ENCODE data around the gene ATP2C1. TPM values are rescaled to one million over a fixed set of nuclear protein-coding genes. Genes with fewer than 3 reads are reported as not detected.

ATP2C1 gene
- total RNA-seq, 1 donor from 2014 or later = 161 TPM

DNA sequence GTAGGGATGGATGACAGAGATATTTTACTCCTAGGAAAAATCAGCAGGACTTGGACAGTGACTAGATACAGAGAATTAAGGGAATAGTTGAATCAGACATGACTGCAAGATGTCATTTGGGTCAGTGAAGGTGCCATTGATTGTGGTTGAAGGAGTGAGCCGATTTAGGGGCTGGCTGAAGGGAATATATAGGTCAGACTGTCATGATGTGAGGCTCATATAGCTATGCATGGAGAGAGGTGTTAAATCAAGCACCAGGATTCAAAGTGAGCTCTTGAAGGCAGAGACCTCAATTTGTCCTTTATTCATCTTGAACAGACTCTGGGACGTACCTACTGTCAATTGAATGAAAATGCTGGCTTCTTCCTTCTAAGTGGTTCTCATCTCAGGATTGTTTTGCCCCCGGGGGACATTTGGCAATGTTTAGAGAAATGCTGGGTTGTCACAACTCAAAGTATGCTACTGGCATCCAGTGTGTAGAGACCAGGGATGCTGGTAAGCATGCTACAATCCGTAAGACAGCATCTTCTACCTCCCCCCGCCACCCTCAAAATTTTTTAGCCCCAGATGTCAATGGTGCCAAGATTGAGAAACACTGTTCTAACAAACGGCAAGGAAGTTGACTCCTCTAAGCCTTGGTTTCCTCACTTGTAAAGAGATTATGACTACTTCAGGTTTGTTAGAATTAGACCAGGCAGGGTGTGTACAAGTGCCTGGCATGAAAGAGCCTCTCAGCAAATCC, 7.8 kb downstream of the ATP2C1 start:
- H3K27me3 Mint-ChIP-seq (ENCODE audit: insufficient read depth, low read depth) = no peaks in the 10 kb centered on the region
- no peak overlapping the region for H2AFZ ChIP-seq (replicated peaks)
- H3K4me2 ChIP-seq = no peak overlapping the region
- no peak overlapping the region for H3K9ac ChIP-seq
- H3K4me3 Mint-ChIP-seq = no peak overlapping the region
- TF ChIP-seq EZH2phosphoT487 (IDR thresholded peaks at IDR 0.05) = no peak
- TF ChIP-seq EZH2 (IDR thresholded peaks at IDR 0.05) = no peak
- TF ChIP-seq, protein P1, sequence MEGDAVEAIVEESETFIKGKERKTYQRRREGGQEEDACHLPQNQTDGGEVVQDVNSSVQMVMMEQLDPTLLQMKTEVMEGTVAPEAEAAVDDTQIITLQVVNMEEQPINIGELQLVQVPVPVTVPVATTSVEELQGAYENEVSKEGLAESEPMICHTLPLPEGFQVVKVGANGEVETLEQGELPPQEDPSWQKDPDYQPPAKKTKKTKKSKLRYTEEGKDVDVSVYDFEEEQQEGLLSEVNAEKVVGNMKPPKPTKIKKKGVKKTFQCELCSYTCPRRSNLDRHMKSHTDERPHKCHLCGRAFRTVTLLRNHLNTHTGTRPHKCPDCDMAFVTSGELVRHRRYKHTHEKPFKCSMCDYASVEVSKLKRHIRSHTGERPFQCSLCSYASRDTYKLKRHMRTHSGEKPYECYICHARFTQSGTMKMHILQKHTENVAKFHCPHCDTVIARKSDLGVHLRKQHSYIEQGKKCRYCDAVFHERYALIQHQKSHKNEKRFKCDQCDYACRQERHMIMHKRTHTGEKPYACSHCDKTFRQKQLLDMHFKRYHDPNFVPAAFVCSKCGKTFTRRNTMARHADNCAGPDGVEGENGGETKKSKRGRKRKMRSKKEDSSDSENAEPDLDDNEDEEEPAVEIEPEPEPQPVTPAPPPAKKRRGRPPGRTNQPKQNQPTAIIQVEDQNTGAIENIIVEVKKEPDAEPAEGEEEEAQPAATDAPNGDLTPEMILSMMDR (IDR thresholded peaks at IDR 0.05) = no peak
- H3K9me3 Mint-ChIP-seq = no peaks in the 10 kb centered on the region
- H3K36me3 Mint-ChIP-seq = peaks cover 6% of the 10 kb centered on the region
- peaks cover 18% of the 10 kb centered on the region for H3K4me1 Mint-ChIP-seq
- no peaks in the 10 kb centered on the region for H3K36me3 ChIP-seq
- no peak for DNase-seq (ENCODE audit: low spot score)
- peaks cover 100% of the 10 kb centered on the region for H3K79me2 ChIP-seq (ENCODE audit: low read depth)
- no peak overlapping the region for H3K4me3 ChIP-seq
- no peak overlapping the region for H3K27ac ChIP-seq
- no peaks in the 10 kb centered on the region for H3K9me3 ChIP-seq (ENCODE audit: low read depth)
- no peaks in the 10 kb centered on the region for H3F3A ChIP-seq (ENCODE audit: low read depth)
- H4K20me1 ChIP-seq (ENCODE audit: low read depth) = peaks cover 86% of the 10 kb centered on the region
- peaks cover 48% of the 10 kb centered on the region for H3K4me1 ChIP-seq
- H3K27me3 ChIP-seq = no peaks in the 10 kb centered on the region
- no peak overlapping the region for H3K27ac Mint-ChIP-seq

DNA sequence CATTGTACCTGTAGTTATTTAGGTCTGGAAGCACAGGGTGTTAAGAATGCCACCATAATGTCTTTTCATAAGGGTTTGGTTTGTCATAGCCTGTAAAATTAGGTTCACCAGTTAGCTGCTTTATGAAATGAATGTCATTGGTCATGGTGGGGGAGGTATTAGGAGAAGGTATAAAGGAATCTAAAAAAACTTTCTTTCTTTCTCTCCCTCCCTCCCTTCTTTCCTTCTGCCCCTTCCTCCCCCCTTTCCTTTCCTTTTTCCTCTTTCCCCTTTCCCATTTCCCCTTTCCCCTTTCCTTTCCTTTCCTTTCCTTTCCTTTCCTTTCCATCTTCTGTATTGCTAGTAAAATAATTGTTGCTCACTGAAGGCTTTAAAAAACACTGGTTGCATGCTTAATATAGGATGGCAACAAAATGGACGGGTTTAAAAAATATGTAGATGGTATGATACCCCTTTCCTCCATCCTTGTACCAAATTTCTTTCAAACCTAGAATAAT, 9.6 kb downstream of the ATP2C1 start:
- Mint-ChIP-seq H3K27ac (no peak overlapping the region), H3K4me1 (peaks cover 6% of the 10 kb centered on the region), H3K36me3 (peaks cover 12% of the 10 kb centered on the region), H3K27me3 (ENCODE audit: insufficient read depth, low read depth) (no peaks in the 10 kb centered on the region), H3K4me3 (no peak overlapping the region), H3K9me3 (no peaks in the 10 kb centered on the region)
- Histone ChIP-seq H2AFZ (replicated peaks) (no peak overlapping the region), H3K4me2 (no peak overlapping the region), H3K9me3 (ENCODE audit: low read depth) (no peaks in the 10 kb centered on the region), H3F3A (ENCODE audit: low read depth) (no peaks in the 10 kb centered on the region), H3K79me2 (ENCODE audit: low read depth) (peaks cover 100% of the 10 kb centered on the region), H3K4me3 (no peak overlapping the region), H3K9ac (no peak overlapping the region), H3K36me3 (no peaks in the 10 kb centered on the region), H4K20me1 (ENCODE audit: low read depth) (peaks cover 69% of the 10 kb centered on the region), H3K4me1 (peaks cover 33% of the 10 kb centered on the region), H3K27ac (no peak overlapping the region), H3K27me3 (no peaks in the 10 kb centered on the region)
- TF ChIP-seq EZH2 (IDR thresholded peaks at IDR 0.05) = no peak
- TF ChIP-seq, protein P1 (IDR thresholded peaks at IDR 0.05) = no peak
- no peak for TF ChIP-seq EZH2phosphoT487 (IDR thresholded peaks at IDR 0.05)
- no peak for DNase-seq (ENCODE audit: low spot score)

DNA sequence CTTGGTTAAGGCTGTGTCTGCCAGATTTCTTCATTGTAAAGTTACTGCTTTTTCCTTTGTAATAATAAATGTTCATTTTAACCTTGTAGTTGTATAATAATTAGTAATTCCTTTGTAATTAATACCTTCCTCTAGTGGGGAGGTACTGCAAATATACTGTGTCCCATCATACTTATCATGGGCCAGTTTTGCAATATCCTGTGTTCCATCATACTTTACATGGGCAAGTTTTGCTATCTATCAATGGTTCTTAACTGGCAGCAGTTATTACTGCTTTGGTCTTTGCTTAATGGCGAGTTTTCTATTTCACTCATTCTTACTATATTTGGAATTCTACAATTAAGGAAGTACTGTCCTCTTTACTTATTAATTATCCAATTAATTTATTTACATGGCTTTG, 10.6 kb downstream of the ATP2C1 start:
- Mint-ChIP-seq H3K4me3 (no peak overlapping the region), H3K9me3 (peaks cover 3% of the 10 kb centered on the region), H3K4me1 (no peaks in the 10 kb centered on the region), H3K27me3 (ENCODE audit: insufficient read depth, low read depth) (no peaks in the 10 kb centered on the region), H3K36me3 (peaks cover 12% of the 10 kb centered on the region), H3K27ac (no peak overlapping the region)
- Histone ChIP-seq H3K4me3 (no peak overlapping the region), H3K36me3 (no peaks in the 10 kb centered on the region), H3F3A (ENCODE audit: low read depth) (no peaks in the 10 kb centered on the region), H3K4me1 (peaks cover 23% of the 10 kb centered on the region), H3K9ac (no peak overlapping the region), H3K27me3 (no peaks in the 10 kb centered on the region), H3K27ac (no peak overlapping the region), H2AFZ (replicated peaks) (no peak overlapping the region), H3K79me2 (ENCODE audit: low read depth) (peaks cover 100% of the 10 kb centered on the region), H3K4me2 (no peak overlapping the region), H3K9me3 (ENCODE audit: low read depth) (no peaks in the 10 kb centered on the region), H4K20me1 (ENCODE audit: low read depth) (peaks cover 59% of the 10 kb centered on the region)
- TF ChIP-seq EZH2 (IDR thresholded peaks at IDR 0.05) = no peak
- TF ChIP-seq, protein P1 (IDR thresholded peaks at IDR 0.05) = no peak
- no peak for TF ChIP-seq EZH2phosphoT487 (IDR thresholded peaks at IDR 0.05)
- DNase-seq (ENCODE audit: low spot score) = no peak
